HepG2 (cell line): ENCODE data around the gene TACC2. TPM values are rescaled to one million over a fixed set of nuclear protein-coding genes. Genes with fewer than 3 reads are reported as not detected.

Experiments
- BCL6 ChIP-seq: IDR thresholded peaks from 2 replicates; pipeline ENCODE4 v1.6.1; 2016; ENCODE audit warnings: missing genetic modification reagents, missing compliant biosample characterization
- BRD4 ChIP-seq: sonication (generic); formaldehyde crosslinking; IDR thresholded peaks from 2 replicates; pipeline ENCODE4 v1.4.0; 2020; ENCODE audit warnings: missing genetic modification reagents
- CENPX ChIP-seq: sonication (generic); formaldehyde crosslinking; IDR thresholded peaks from 2 replicates; pipeline ENCODE4 v1.9.0; 2021; ENCODE audit warnings: mild to moderate bottlenecking, missing genetic modification reagents, moderate library complexity
- EED ChIP-seq: sonication (generic); formaldehyde crosslinking; IDR thresholded peaks from 2 replicates; pipeline ENCODE4 v1.5.0; 2020; ENCODE audit warnings: mild to moderate bottlenecking, missing genetic modification reagents
- FOXA3 ChIP-seq: IDR thresholded peaks from 2 replicates; pipeline ENCODE4 v1.6.1; 2016; ENCODE audit warnings: missing genetic modification reagents, missing compliant biosample characterization
- FOXJ3 ChIP-seq: sonication (generic); formaldehyde crosslinking; IDR thresholded peaks from 2 replicates; pipeline ENCODE4 v1.4.0; 2020; ENCODE audit warnings: missing genetic modification reagents, mild to moderate bottlenecking, borderline replicate concordance
- GATAD2A ChIP-seq: IDR thresholded peaks from 2 replicates; pipeline ENCODE4 v1.6.1; 2016
- GLI4 ChIP-seq: sonication (generic); formaldehyde crosslinking; IDR thresholded peaks from 2 replicates; pipeline ENCODE4 v1.5.1; 2020; ENCODE audit warnings: missing genetic modification reagents, mild to moderate bottlenecking, moderate library complexity, borderline replicate concordance
- HNF4G ChIP-seq, 2 experiments: sonication (generic) in 1 of 2; formaldehyde crosslinking in 1 of 2; IDR thresholded peaks; 2 replicates each; pipeline versions ENCODE4 v1.4.0 to v1.6.1; 2011 to 2020; ENCODE audit warnings: borderline replicate concordance in 2 of 2, low read depth in 2 of 2, mild to moderate bottlenecking in 2 of 2, low read length in 1 of 2, missing genetic modification reagents in 1 of 2, moderate library complexity in 1 of 2
- IKZF5 ChIP-seq: IDR thresholded peaks from 2 replicates; pipeline ENCODE4 v1.6.1; 2018; ENCODE audit warnings: missing genetic modification reagents, mild to moderate bottlenecking, missing compliant biosample characterization
- NFIB ChIP-seq: sonication (generic); formaldehyde crosslinking; IDR thresholded peaks from 2 replicates; pipeline ENCODE4 v1.9.0; 2021; ENCODE audit warnings: missing genetic modification reagents, mild to moderate bottlenecking, borderline replicate concordance
- NFRKB ChIP-seq: fragments of 450-650 bp; IDR thresholded peaks from 2 replicates; pipeline ENCODE4 v1.6.1; 2017
- NR2C2 ChIP-seq: sonication (generic); formaldehyde crosslinking; IDR thresholded peaks from 2 replicates; pipeline ENCODE4 v1.4.0; 2020; ENCODE audit warnings: missing genetic modification reagents, mild to moderate bottlenecking, moderate library complexity, borderline replicate concordance
- SMAD1 ChIP-seq: sonication (generic); formaldehyde crosslinking; IDR thresholded peaks from 2 replicates; pipeline ENCODE4 v1.4.0; 2020; ENCODE audit warnings: missing genetic modification reagents, low read depth, mild to moderate bottlenecking, borderline replicate concordance
- TFAP4 ChIP-seq: sonication (generic); IDR thresholded peaks from 2 replicates; pipeline ENCODE4 v1.6.1; 2016; ENCODE audit warnings: low read depth, borderline replicate concordance
- XBP1 ChIP-seq: sonication (generic); formaldehyde crosslinking; IDR thresholded peaks from 2 replicates; pipeline ENCODE4 v1.5.0; 2020; ENCODE audit warnings: missing genetic modification reagents
- ZBTB26 ChIP-seq: IDR thresholded peaks from 2 replicates; pipeline ENCODE4 v1.6.1; 2016; ENCODE audit warnings: missing compliant biosample characterization, missing genetic modification reagents, borderline replicate concordance
- ZBTB7A ChIP-seq: sonication (generic); formaldehyde crosslinking; IDR thresholded peaks from 2 replicates; pipeline ENCODE4 v1.8.0; 2022; ENCODE audit warnings: mild to moderate bottlenecking, missing genetic modification reagents
- ZBTB7B ChIP-seq: sonication (generic); formaldehyde crosslinking; IDR thresholded peaks from 2 replicates; pipeline ENCODE4 v1.4.0; 2020; ENCODE audit warnings: missing genetic modification reagents
- ZFAT ChIP-seq: sonication (generic); formaldehyde crosslinking; conservative IDR thresholded peaks from 2 replicates; pipeline ENCODE4 v1.8.1; 2023; ENCODE audit warnings: missing genetic modification reagents, inconsistent platforms
- ZNF232 ChIP-seq: sonication (generic); formaldehyde crosslinking; IDR thresholded peaks from 2 replicates; pipeline ENCODE4 v1.4.0; 2020; ENCODE audit warnings: missing genetic modification reagents, borderline replicate concordance
- ZNF362 ChIP-seq: sonication (generic); formaldehyde crosslinking; IDR thresholded peaks from 2 replicates; pipeline ENCODE4 v1.4.0; 2020; ENCODE audit warnings: missing genetic modification reagents, mild to moderate bottlenecking, borderline replicate concordance
- ZNF709 ChIP-seq: sonication (generic); formaldehyde crosslinking; IDR thresholded peaks from 2 replicates; pipeline ENCODE4 v1.5.0; 2020; ENCODE audit warnings: mild to moderate bottlenecking, missing genetic modification reagents
- ZNF724P ChIP-seq: sonication (generic); formaldehyde crosslinking; IDR thresholded peaks from 2 replicates; pipeline ENCODE4 v1.8.0; 2022; ENCODE audit warnings: missing genetic modification reagents, borderline replicate concordance
- ZNF776 ChIP-seq: sonication (generic); formaldehyde crosslinking; IDR thresholded peaks from 2 replicates; pipeline ENCODE4 v1.4.0; 2020; ENCODE audit warnings: mild to moderate bottlenecking, missing genetic modification reagents
- ZNF816 ChIP-seq: sonication (generic); formaldehyde crosslinking; IDR thresholded peaks from 2 replicates; pipeline ENCODE4 v1.8.0; 2022; ENCODE audit warnings: missing genetic modification reagents, mild to moderate bottlenecking, borderline replicate concordance
- ZNF841 ChIP-seq: sonication (generic); formaldehyde crosslinking; IDR thresholded peaks from 2 replicates; pipeline ENCODE4 v1.8.1; 2023; ENCODE audit warnings: missing genetic modification reagents, borderline replicate concordance
- ZSCAN21 ChIP-seq: sonication (generic); formaldehyde crosslinking; IDR thresholded peaks from 2 replicates; pipeline ENCODE4 v1.8.0; 2022; ENCODE audit warnings: mild to moderate bottlenecking, missing genetic modification reagents, moderate library complexity, borderline replicate concordance
- polyA plus RNA-seq, 8 experiments: library from polyadenylated mRNA; depleted of rRNA in 3 of 8; stranded (reverse) in 7 of 8; unstranded in 1 of 8; fragments of >200 nt; fragmentation: Illumina TruSeq in 4 of 8; extraction: Trizol in 4 of 8; gene quantifications; 2 replicates each; pipeline versions ENCODE4 v1.2.1 to v1.2.3, GENCODE V29; 2011 to 2016; ENCODE audit warnings: low read depth in 4 of 8, missing spikeins in 1 of 8, mixed read lengths in 1 of 8; ENCODE audit not compliant: insufficient read depth in 1 of 8
- total RNA-seq, 5 experiments: library from RNA; depleted of rRNA; stranded (reverse); fragments of >200 nt; fragmentation: Illumina TruSeq; extraction: Trizol; gene quantifications; 2 replicates each; pipeline ENCODE4 v1.2.3, GENCODE V29; 2016; ENCODE audit warnings: low read depth in 1 of 5

Gene TACC2
- total and polyA plus RNA-seq, 2 of the 13 experiments (the other 11 are each of a cell fraction or from before 2014, with no cell fraction given), result 11.8 to 16.0 TPM

GRCh38 chr10:121974019-121974534, 14.9 kb upstream of the TACC2 start (continued):
- TF ChIP-seq ZSCAN21 (CRISPR knock-in tag) (no peak), ZNF841 (CRISPR knock-in tag) (no peak), NR2C2 (CRISPR knock-in tag) (peak; percentile 5; the same call in 1 of the 2 replicates), ZNF816 (CRISPR knock-in tag) (no peak), TFAP4 (peak; percentile 35; the same call in 1 of the 2 replicates), EED (CRISPR knock-in tag) (no peak), ZNF709 (CRISPR knock-in tag) (no peak), GLI4 (CRISPR knock-in tag) (no peak), BCL6 (CRISPR knock-in tag) (0 out of 2 replicates have a peak, but pooled peaks have one; percentile 6), FOXJ3 (CRISPR knock-in tag) (no peak), HNF4G (IDR thresholded peaks at IDR 0.05; ENCODE audit: borderline replicate concordance, low read depth, low read length) (no peak), HNF4G (CRISPR knock-in tag; IDR thresholded peaks at IDR 0.05; ENCODE audit: borderline replicate concordance, low read depth) (no peak), SMAD1 (CRISPR knock-in tag) (no peak), ZBTB7A (CRISPR knock-in tag) (no peak), NFIB (CRISPR knock-in tag) (no peak), XBP1 (no peak), ZBTB26 (no peak), NFRKB (no peak), FOXA3 (CRISPR knock-in tag) (no peak), ZBTB7B (peak; percentile 32; the same call in 1 of the 2 replicates), ZFAT (CRISPR knock-in tag) (0 out of 2 replicates have a peak, but pooled peaks have one; percentile 20), ZNF362 (no peak), CENPX (no peak), IKZF5 (0 out of 2 replicates have a peak, but pooled peaks have one; percentile 20), ZNF776 (no peak), BRD4 (CRISPR knock-in tag) (no peak; the same call in 1 of the 2 replicates), ZNF724P (CRISPR knock-in tag) (0 out of 2 replicates have a peak, but pooled peaks have one; percentile 43), ZNF232 (no peak; the same call in 1 of the 2 replicates), GATAD2A (CRISPR knock-in tag) (peak; percentile 9; the same call in 1 of the 2 replicates)
